ENCODE results near the gene KCNJ10. TPM values are rescaled to one million over a fixed set of nuclear protein-coding genes. Genes with fewer than 3 reads are reported as not detected.

The KCNJ10 gene
- total RNA-seq, 1 donor from 2014 or later = 0.27 TPM

- TF ChIP-seq, protein P1, sequence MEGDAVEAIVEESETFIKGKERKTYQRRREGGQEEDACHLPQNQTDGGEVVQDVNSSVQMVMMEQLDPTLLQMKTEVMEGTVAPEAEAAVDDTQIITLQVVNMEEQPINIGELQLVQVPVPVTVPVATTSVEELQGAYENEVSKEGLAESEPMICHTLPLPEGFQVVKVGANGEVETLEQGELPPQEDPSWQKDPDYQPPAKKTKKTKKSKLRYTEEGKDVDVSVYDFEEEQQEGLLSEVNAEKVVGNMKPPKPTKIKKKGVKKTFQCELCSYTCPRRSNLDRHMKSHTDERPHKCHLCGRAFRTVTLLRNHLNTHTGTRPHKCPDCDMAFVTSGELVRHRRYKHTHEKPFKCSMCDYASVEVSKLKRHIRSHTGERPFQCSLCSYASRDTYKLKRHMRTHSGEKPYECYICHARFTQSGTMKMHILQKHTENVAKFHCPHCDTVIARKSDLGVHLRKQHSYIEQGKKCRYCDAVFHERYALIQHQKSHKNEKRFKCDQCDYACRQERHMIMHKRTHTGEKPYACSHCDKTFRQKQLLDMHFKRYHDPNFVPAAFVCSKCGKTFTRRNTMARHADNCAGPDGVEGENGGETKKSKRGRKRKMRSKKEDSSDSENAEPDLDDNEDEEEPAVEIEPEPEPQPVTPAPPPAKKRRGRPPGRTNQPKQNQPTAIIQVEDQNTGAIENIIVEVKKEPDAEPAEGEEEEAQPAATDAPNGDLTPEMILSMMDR (IDR thresholded peaks at IDR 0.05; ENCODE audit: insufficient read depth, low read depth, low read length) = no peak
- TF ChIP-seq EZH2 (IDR thresholded peaks at IDR 0.05; ENCODE audit: insufficient read depth, low read length) = no peak
- no peak overlapping the region for H2AFZ ChIP-seq (ENCODE audit: low read depth, low read length)
- no peaks in the 10 kb centered on the region for H3K9me3 Mint-ChIP-seq (ENCODE audit: unreplicated experiment)
- H3K36me3 Mint-ChIP-seq (ENCODE audit: low read depth, unreplicated experiment) = no peaks in the 10 kb centered on the region
- peaks cover 13% of the 10 kb centered on the region for H3K4me1 ChIP-seq (ENCODE audit: insufficient read depth, low read length)
- peaks cover 18% of the 10 kb centered on the region for H4K20me1 ChIP-seq (ENCODE audit: insufficient read depth, low read length)
- H3K79me2 ChIP-seq (ENCODE audit: insufficient read depth, low read length) = peaks cover 17% of the 10 kb centered on the region
- H3K4me1 Mint-ChIP-seq (ENCODE audit: low read depth, unreplicated experiment) = peaks cover 5% of the 10 kb centered on the region
- H3K27ac Mint-ChIP-seq (ENCODE audit: unreplicated experiment) = no peak overlapping the region
- no peak overlapping the region for H3K4me3 Mint-ChIP-seq (ENCODE audit: unreplicated experiment)
- peaks cover 2% of the 10 kb centered on the region for H3K27me3 ChIP-seq (ENCODE audit: insufficient read depth, low read length)
- DNase-seq (ENCODE audit: low read depth) (no peak), FAIRE-seq (no peak)
- H3K4me3 ChIP-seq (ENCODE audit: insufficient read depth, low read depth, low read length) = no peak overlapping the region
- no peak overlapping the region for H3K27ac ChIP-seq (ENCODE audit: low read depth, low read length)
- no peak overlapping the region for H3K9ac ChIP-seq (ENCODE audit: low read length)
- H3K27me3 Mint-ChIP-seq (ENCODE audit: low read depth, unreplicated experiment) = no peaks in the 10 kb centered on the region
- H3K4me2 ChIP-seq (ENCODE audit: low read length) = no peak overlapping the region
- no peaks in the 10 kb centered on the region for H3K9me3 ChIP-seq (ENCODE audit: insufficient read depth, low read depth, low read length)
- H3K36me3 ChIP-seq (ENCODE audit: insufficient read depth, low read length) = no peaks in the 10 kb centered on the region
Measured at GRCh38 chr1:160028426-160028825, 41.5 kb downstream of the KCNJ10 start.

- Mint-ChIP-seq H3K36me3 (ENCODE audit: low read depth, unreplicated experiment) (no peaks in the 10 kb centered on the region), H3K4me3 (ENCODE audit: unreplicated experiment) (no peak overlapping the region)
Measured at GRCh38 chr1:160025314-160025713, 44.6 kb downstream of the KCNJ10 start.

More at GRCh38 chr1:160025314-160025713, 44.6 kb downstream of the KCNJ10 start:
- Histone ChIP-seq H3K36me3 (ENCODE audit: insufficient read depth, low read length) (no peaks in the 10 kb centered on the region), H3K27me3 (ENCODE audit: insufficient read depth, low read length) (peaks cover 3% of the 10 kb centered on the region), H3K4me1 (ENCODE audit: insufficient read depth, low read length) (no peaks in the 10 kb centered on the region), H3K27ac (ENCODE audit: low read depth, low read length) (no peak overlapping the region), H4K20me1 (ENCODE audit: insufficient read depth, low read length) (peaks cover 10% of the 10 kb centered on the region), H3K4me2 (ENCODE audit: low read length) (no peak overlapping the region), H3K9me3 (ENCODE audit: insufficient read depth, low read depth, low read length) (no peaks in the 10 kb centered on the region), H2AFZ (ENCODE audit: low read depth, low read length) (no peak overlapping the region), H3K79me2 (ENCODE audit: insufficient read depth, low read length) (peaks cover 3% of the 10 kb centered on the region), H3K4me3 (ENCODE audit: insufficient read depth, low read depth, low read length) (no peak overlapping the region), H3K9ac (ENCODE audit: low read length) (no peak overlapping the region)
- no peak overlapping the region for H3K27ac Mint-ChIP-seq (ENCODE audit: unreplicated experiment)
- TF ChIP-seq EZH2 (IDR thresholded peaks at IDR 0.05; ENCODE audit: insufficient read depth, low read length) = no peak
- TF ChIP-seq, protein P1 (IDR thresholded peaks at IDR 0.05; ENCODE audit: insufficient read depth, low read depth, low read length) = no peak
- H3K9me3 Mint-ChIP-seq (ENCODE audit: unreplicated experiment) = no peaks in the 10 kb centered on the region
- DNase-seq (ENCODE audit: low read depth) = no peak
- H3K27me3 Mint-ChIP-seq (ENCODE audit: low read depth, unreplicated experiment) = no peaks in the 10 kb centered on the region
- H3K4me1 Mint-ChIP-seq (ENCODE audit: low read depth, unreplicated experiment) = peaks cover 1% of the 10 kb centered on the region
- FAIRE-seq = no peak

Measured in astrocyte (in vitro differentiated cells and primary cell).